ENCODE measurements around the gene AKAP9. TPM values are rescaled to one million over a fixed set of nuclear protein-coding genes. Genes with fewer than 3 reads are reported as not detected.
"Not testable (repeated sequence)": the region's sequence is repeated elsewhere in the genome, so short reads cannot be mapped to it uniquely, and the experiment has no call there.

The AKAP9 gene
- 23.1 and 28.7 TPM in 2 replicates for total RNA-seq (2014; rRNA removed; shearing (Covaris generic))

- H3K9me3 ChIP-seq (replicated peaks) = no peaks in the 10 kb centered on the region
- no peaks in the 10 kb centered on the region for H3K27me3 ChIP-seq (replicated peaks)
- H3K27ac ChIP-seq = peak within 1 kb of the TSS; percentile 58
- H3K4me3 ChIP-seq = peak within 1 kb of the TSS; percentile 66
- peaks cover 4% of the 10 kb centered on the region; the same call in 1 of the 2 replicates for H3K36me3 ChIP-seq
- DNase-seq (ENCODE audit: low read depth in 1 of 2, low spot score in 2 of 2) = peak; percentile 71 to 72
- peaks cover 8% of the 10 kb centered on the region for H3K4me1 ChIP-seq (replicated peaks)
Observed at GRCh38 chr7:91940572-91941341, at the start of gene AKAP9. Gene AKAP9 (plus strand): TSS chr7:91940862. CDS start chr7:91941100, 238 bp downstream.

GRCh38 chr7:91892099-91892705 lies 48.5 kb upstream of the AKAP9 start:
- Histone ChIP-seq H3K4me3 (no peak overlapping the region), H3K4me1 (replicated peaks) (peaks cover 33% of the 10 kb centered on the region), H3K36me3 (no peaks in the 10 kb centered on the region), H3K27me3 (replicated peaks) (no peaks in the 10 kb centered on the region), H3K27ac (0 out of 2 replicates have a peak overlapping the region, but pooled peaks have one; percentile 3), H3K9me3 (replicated peaks) (no peaks in the 10 kb centered on the region)
- DNase-seq (ENCODE audit: low read depth in 1 of 2, low spot score in 2 of 2) = no peak

DNA sequence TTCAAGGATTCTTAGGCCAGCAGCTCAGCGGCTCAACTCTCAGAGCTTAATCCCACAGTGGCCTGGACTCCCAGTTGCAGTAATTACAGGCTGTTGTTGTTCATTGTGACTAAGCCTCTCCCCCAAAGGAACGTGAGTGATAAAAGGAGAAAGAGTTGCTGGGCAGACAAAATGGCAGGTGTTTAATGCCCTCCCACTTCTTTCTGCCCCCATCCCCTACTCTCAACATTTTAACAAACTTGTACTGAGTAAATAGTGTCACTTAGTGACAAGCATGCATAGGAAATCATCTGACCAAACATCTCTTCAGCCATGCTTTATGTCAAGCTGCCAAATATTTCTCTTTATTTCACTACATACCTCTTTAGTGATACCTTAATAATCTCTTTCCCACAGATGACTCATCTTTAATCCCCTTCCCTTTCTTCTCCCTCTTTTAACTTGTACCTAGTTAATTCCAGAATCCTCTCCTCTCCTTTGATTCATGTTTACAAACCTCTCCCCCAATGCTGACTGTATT lies 47.8 kb upstream of the AKAP9 start:
- no peak overlapping the region for H3K4me3 ChIP-seq
- H3K36me3 ChIP-seq = no peaks in the 10 kb centered on the region
- H3K4me1 ChIP-seq (replicated peaks) = peaks cover 33% of the 10 kb centered on the region
- peak in 1 of 2 experiments; percentile 55 for DNase-seq (ENCODE audit: low read depth in 1 of 2, low spot score in 2 of 2)
- H3K9me3 ChIP-seq (replicated peaks) = no peaks in the 10 kb centered on the region
- H3K27me3 ChIP-seq (replicated peaks) = no peaks in the 10 kb centered on the region
- H3K27ac ChIP-seq = 0 out of 2 replicates have a peak overlapping the region, but pooled peaks have one; percentile 3

GRCh38 chr7:91893699-91894098 lies 47.0 kb upstream of the AKAP9 start:
- H3K36me3 ChIP-seq = not testable (repeated sequence)

DNA sequence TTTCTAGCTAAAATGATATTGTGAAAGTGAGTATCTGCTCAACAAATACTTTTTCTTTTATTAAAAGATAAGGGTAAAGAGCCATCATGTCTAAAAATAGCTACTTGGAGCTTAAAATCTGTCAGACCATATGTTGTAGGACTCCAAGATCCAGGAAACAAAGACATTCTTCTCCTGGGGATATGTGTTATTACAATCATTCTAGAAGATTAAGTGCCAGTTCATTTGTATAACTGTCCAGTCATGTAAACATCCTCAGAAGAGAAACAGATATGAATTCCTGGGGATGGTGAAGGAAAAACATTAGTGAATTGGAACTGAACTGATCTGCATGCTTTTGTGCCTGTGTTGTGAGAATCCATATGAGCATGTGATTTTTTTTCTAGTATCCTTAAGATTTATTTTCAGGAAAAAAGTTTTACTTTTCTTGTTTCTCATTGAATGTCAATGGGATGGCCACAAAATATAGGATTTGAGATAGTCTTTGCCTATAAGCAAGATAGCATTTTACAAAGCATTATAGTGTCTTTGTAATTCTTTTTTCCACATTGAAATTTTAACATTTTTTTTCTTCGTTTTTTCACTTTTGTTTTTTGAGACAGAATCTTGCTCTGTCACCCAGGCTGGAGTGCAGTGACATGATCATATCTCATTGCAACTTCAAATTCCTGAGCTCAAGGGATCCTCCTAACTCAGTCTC lies 45.7 kb upstream of the AKAP9 start:
- H3K9me3 ChIP-seq (replicated peaks) = no peaks in the 10 kb centered on the region
- no peak overlapping the region for H3K4me3 ChIP-seq
- peak overlapping the region; percentile 16 for H3K27ac ChIP-seq
- H3K4me1 ChIP-seq (replicated peaks) = peaks cover 33% of the 10 kb centered on the region
- DNase-seq (ENCODE audit: low read depth in 1 of 2, low spot score in 2 of 2) = peak in 1 of 2 experiments; percentile 56
- H3K36me3 ChIP-seq = no peaks in the 10 kb centered on the region
- no peaks in the 10 kb centered on the region for H3K27me3 ChIP-seq (replicated peaks)

More at GRCh38 chr7:91893699-91894098, 47.0 kb upstream of the AKAP9 start:
- H3K4me3 ChIP-seq; DNase-seq (ENCODE audit: low read depth in 1 of 2, low spot score in 2 of 2); H3K27me3 ChIP-seq (replicated peaks); H3K9me3 ChIP-seq (replicated peaks): not testable (repeated sequence)
- H3K27ac ChIP-seq = peak overlapping the region; percentile 0; the same call in 1 of the 2 replicates
- H3K4me1 ChIP-seq (replicated peaks) = peaks cover 33% of the 10 kb centered on the region

GRCh38 chr7:91898240-91898992 lies 42.2 kb upstream of the AKAP9 start:
- peaks cover 20% of the 10 kb centered on the region for H3K4me1 ChIP-seq (replicated peaks)
- H3K4me3 ChIP-seq = no peak overlapping the region
- H3K27ac ChIP-seq = no peak overlapping the region
- no peak for DNase-seq (ENCODE audit: low read depth in 1 of 2, low spot score in 2 of 2)
- no peaks in the 10 kb centered on the region for H3K36me3 ChIP-seq
- H3K9me3 ChIP-seq (replicated peaks) = no peaks in the 10 kb centered on the region
- no peaks in the 10 kb centered on the region for H3K27me3 ChIP-seq (replicated peaks)

DNA sequence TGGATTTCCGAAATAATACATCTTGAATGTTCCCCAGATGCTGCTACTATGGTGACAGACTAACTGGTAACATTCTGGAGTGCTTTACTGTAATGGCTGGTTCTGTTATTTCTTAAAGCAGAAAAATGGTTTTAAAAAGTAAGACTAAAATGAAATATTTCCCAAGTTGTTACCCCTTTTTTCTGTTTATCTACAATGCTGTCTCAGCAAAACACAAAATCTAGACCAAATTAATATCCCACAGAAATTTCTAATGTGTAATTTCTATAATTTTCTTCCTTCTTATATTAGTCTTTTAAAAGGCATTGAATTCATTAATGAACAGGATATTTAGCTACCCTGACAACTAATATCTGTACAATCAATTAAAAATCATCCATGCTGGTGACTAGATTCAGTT lies 41.1 kb upstream of the AKAP9 start:
- Histone ChIP-seq H3K9me3 (replicated peaks) (no peaks in the 10 kb centered on the region), H3K4me3 (no peak overlapping the region), H3K4me1 (replicated peaks) (peaks cover 8% of the 10 kb centered on the region), H3K27me3 (replicated peaks) (no peaks in the 10 kb centered on the region), H3K27ac (no peak overlapping the region), H3K36me3 (no peaks in the 10 kb centered on the region)
- no peak for DNase-seq (ENCODE audit: low read depth in 1 of 2, low spot score in 2 of 2)

DNA sequence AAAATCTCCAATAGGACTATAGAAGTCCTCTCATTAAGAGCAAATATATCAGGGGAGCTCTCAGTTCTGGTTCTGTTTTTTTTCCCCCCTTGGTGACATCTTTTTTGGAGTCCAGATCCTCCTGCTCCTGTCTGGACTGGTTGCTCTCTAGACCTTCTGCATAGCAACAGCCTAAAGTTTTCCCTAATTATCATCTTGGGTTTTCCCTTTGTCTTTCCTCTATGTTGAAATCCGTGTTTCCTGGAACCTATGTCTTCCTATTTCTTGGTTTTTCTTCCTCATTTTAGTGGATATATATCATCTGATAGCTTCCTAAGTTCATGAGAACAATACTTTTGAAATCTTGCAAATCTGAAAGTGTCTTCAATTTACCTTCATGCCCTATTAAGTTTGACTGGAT lies 30.5 kb upstream of the AKAP9 start:
- Histone ChIP-seq H3K4me3 (no peak overlapping the region), H3K27ac (no peak overlapping the region), H3K27me3 (replicated peaks) (no peaks in the 10 kb centered on the region), H3K36me3 (no peaks in the 10 kb centered on the region), H3K9me3 (replicated peaks) (0 out of 2 replicates have a peak, but pooled peaks cover 3% of the 10 kb centered on the region), H3K4me1 (replicated peaks) (peaks cover 6% of the 10 kb centered on the region; the same call in 1 of the 2 replicates)
- DNase-seq (ENCODE audit: low read depth in 1 of 2, low spot score in 2 of 2) = no peak

GRCh38 chr7:91911121-91911520 lies 29.5 kb upstream of the AKAP9 start:
- peaks cover 10% of the 10 kb centered on the region for H3K4me1 ChIP-seq (replicated peaks)
- DNase-seq (ENCODE audit: low read depth in 1 of 2, low spot score in 2 of 2) = no peak
- H3K27ac ChIP-seq = no peak overlapping the region
- no peaks in the 10 kb centered on the region for H3K36me3 ChIP-seq
- no peaks in the 10 kb centered on the region for H3K27me3 ChIP-seq (replicated peaks)
- H3K4me3 ChIP-seq = no peak overlapping the region
- 0 out of 2 replicates have a peak, but pooled peaks cover 3% of the 10 kb centered on the region for H3K9me3 ChIP-seq (replicated peaks)

GRCh38 chr7:91912494-91912893 lies 28.2 kb upstream of the AKAP9 start:
- Histone ChIP-seq H3K27me3 (replicated peaks) (no peaks in the 10 kb centered on the region), H3K4me3 (no peak overlapping the region), H3K27ac (no peak overlapping the region), H3K36me3 (no peaks in the 10 kb centered on the region), H3K9me3 (replicated peaks) (0 out of 2 replicates have a peak, but pooled peaks cover 3% of the 10 kb centered on the region), H3K4me1 (replicated peaks) (peaks cover 10% of the 10 kb centered on the region)
- peak in 1 of 2 experiments; percentile 31 for DNase-seq (ENCODE audit: low read depth in 1 of 2, low spot score in 2 of 2)

GRCh38 chr7:91913612-91914011 lies 27.1 kb upstream of the AKAP9 start:
- Histone ChIP-seq H3K4me3 (no peak overlapping the region), H3K36me3 (no peaks in the 10 kb centered on the region), H3K27ac (no peak overlapping the region), H3K27me3 (replicated peaks) (no peaks in the 10 kb centered on the region), H3K4me1 (replicated peaks) (peaks cover 10% of the 10 kb centered on the region), H3K9me3 (replicated peaks) (0 out of 2 replicates have a peak, but pooled peaks cover 3% of the 10 kb centered on the region)
- no peak for DNase-seq (ENCODE audit: low read depth in 1 of 2, low spot score in 2 of 2)

GRCh38 chr7:91915401-91916050 lies 25.1 kb upstream of the AKAP9 start:
- DNase-seq (ENCODE audit: low read depth in 1 of 2, low spot score in 2 of 2) = no peak
- Histone ChIP-seq H3K4me1 (replicated peaks) (peaks cover 10% of the 10 kb centered on the region), H3K27ac (no peak overlapping the region), H3K27me3 (replicated peaks) (no peaks in the 10 kb centered on the region), H3K36me3 (no peaks in the 10 kb centered on the region), H3K4me3 (no peak overlapping the region), H3K9me3 (replicated peaks) (0 out of 2 replicates have a peak, but pooled peaks cover 3% of the 10 kb centered on the region)
